Measurements from ENCODE around the gene NFE2.

GRCh38 chr12:54337854-54338650, 37.2 kb upstream of the NFE2 start:
- TF ChIP-seq CTCF (IDR thresholded peaks at IDR 0.05) (no peak), POLR2A (IDR thresholded peaks at IDR 0.05) (no peak), EP300 (IDR thresholded peaks at IDR 0.05) (no peak)

Measured in tibial nerve (tissue), 4 donors.